ENCODE measurements around the gene MFSD2A.

The MFSD2A gene

GRCh38 chr1:39922251-39922688 lies 32.7 kb upstream of the MFSD2A start:
- Histone ChIP-seq H3K4me1 (ENCODE audit: control insufficient read depth, insufficient read depth, low read length) (peaks cover 9% of the 10 kb centered on the region), H3K36me3 (ENCODE audit: control insufficient read depth, insufficient read depth, low read length) (no peaks in the 10 kb centered on the region), H3K4me3 (ENCODE audit: insufficient read depth, low read depth, low read length) (no peak overlapping the region), H3K27me3 (ENCODE audit: control insufficient read depth, insufficient read depth, low read length, poor library complexity, severe bottlenecking) (peaks cover 31% of the 10 kb centered on the region), H3K9me3 (ENCODE audit: control insufficient read depth, low read length) (no peaks in the 10 kb centered on the region), H3K27ac (ENCODE audit: insufficient read depth, low read depth, low read length, poor library complexity, severe bottlenecking) (no peak overlapping the region)
- WGBS, 2 experiments, result 5% methylated on average over 25 of the region's 25 CpGs

- Histone ChIP-seq H3K27ac (ENCODE audit: insufficient read depth, low read depth, low read length, poor library complexity, severe bottlenecking) (no peak overlapping the region), H3K27me3 (ENCODE audit: control insufficient read depth, insufficient read depth, low read length, poor library complexity, severe bottlenecking) (peaks cover 31% of the 10 kb centered on the region), H3K36me3 (ENCODE audit: control insufficient read depth, insufficient read depth, low read length) (no peaks in the 10 kb centered on the region), H3K9me3 (ENCODE audit: control insufficient read depth, low read length) (no peaks in the 10 kb centered on the region), H3K4me1 (ENCODE audit: control insufficient read depth, insufficient read depth, low read length) (peaks cover 9% of the 10 kb centered on the region), H3K4me3 (ENCODE audit: insufficient read depth, low read depth, low read length) (no peak overlapping the region)
- 90 to 91% methylated on average over 2 of the region's 2 CpGs for WGBS, 2 experiments
These were observed 29.1 kb upstream of the MFSD2A start for GRCh38 chr1:39925721-39926342.

- Histone ChIP-seq H3K27me3 (ENCODE audit: control insufficient read depth, insufficient read depth, low read length, poor library complexity, severe bottlenecking) (peaks cover 27% of the 10 kb centered on the region), H3K27ac (ENCODE audit: insufficient read depth, low read depth, low read length, poor library complexity, severe bottlenecking) (no peak overlapping the region), H3K9me3 (ENCODE audit: control insufficient read depth, low read length) (no peaks in the 10 kb centered on the region), H3K36me3 (ENCODE audit: control insufficient read depth, insufficient read depth, low read length) (no peaks in the 10 kb centered on the region), H3K4me3 (ENCODE audit: insufficient read depth, low read depth, low read length) (no peak overlapping the region), H3K4me1 (ENCODE audit: control insufficient read depth, insufficient read depth, low read length) (peaks cover 9% of the 10 kb centered on the region)
- 75 to 77% methylated on average over 6 of the region's 6 CpGs for WGBS, 2 experiments
These were observed 28.6 kb upstream of the MFSD2A start for GRCh38 chr1:39926343-39926793.

DNA sequence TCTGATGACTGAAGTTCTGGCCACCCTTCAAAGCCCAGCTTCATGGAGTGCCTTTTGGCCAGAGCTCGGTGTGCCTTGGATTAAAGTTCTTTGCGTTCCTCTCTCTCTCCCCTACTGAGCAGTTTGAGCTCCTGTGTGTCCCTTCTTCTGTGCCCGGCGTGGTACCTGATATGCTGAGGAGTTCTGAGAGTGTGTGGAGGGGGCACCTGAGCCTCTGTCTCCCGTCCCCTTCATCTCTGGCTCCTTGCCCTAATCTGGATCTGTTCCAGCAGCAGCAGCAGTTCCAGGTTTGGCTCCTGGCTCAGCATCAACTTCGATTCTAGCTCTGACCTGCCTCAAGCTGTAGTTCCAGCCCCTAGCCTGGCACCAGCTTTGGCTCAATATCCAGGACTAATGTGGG lies 28.1 kb upstream of the MFSD2A start:
- peaks cover 9% of the 10 kb centered on the region for H3K4me1 ChIP-seq (ENCODE audit: control insufficient read depth, insufficient read depth, low read length)
- peaks cover 23% of the 10 kb centered on the region for H3K27me3 ChIP-seq (ENCODE audit: control insufficient read depth, insufficient read depth, low read length, poor library complexity, severe bottlenecking)
- H3K4me3 ChIP-seq (ENCODE audit: insufficient read depth, low read depth, low read length), result no peak overlapping the region
- no peaks in the 10 kb centered on the region for H3K9me3 ChIP-seq (ENCODE audit: control insufficient read depth, low read length)
- 76 to 82% methylated on average over 6 of the region's 6 CpGs for WGBS, 2 experiments
- no peak overlapping the region for H3K27ac ChIP-seq (ENCODE audit: insufficient read depth, low read depth, low read length, poor library complexity, severe bottlenecking)
- no peaks in the 10 kb centered on the region for H3K36me3 ChIP-seq (ENCODE audit: control insufficient read depth, insufficient read depth, low read length)

GRCh38 chr1:39927538-39927937 lies 27.4 kb upstream of the MFSD2A start:
- WGBS, 2 experiments, result 93 to 96% methylated on average over 3 of the region's 3 CpGs
- Histone ChIP-seq H3K27ac (ENCODE audit: insufficient read depth, low read depth, low read length, poor library complexity, severe bottlenecking) (no peak overlapping the region), H3K4me1 (ENCODE audit: control insufficient read depth, insufficient read depth, low read length) (peaks cover 5% of the 10 kb centered on the region), H3K27me3 (ENCODE audit: control insufficient read depth, insufficient read depth, low read length, poor library complexity, severe bottlenecking) (peaks cover 16% of the 10 kb centered on the region), H3K9me3 (ENCODE audit: control insufficient read depth, low read length) (no peaks in the 10 kb centered on the region), H3K4me3 (ENCODE audit: insufficient read depth, low read depth, low read length) (no peak overlapping the region), H3K36me3 (ENCODE audit: control insufficient read depth, insufficient read depth, low read length) (no peaks in the 10 kb centered on the region)

DNA sequence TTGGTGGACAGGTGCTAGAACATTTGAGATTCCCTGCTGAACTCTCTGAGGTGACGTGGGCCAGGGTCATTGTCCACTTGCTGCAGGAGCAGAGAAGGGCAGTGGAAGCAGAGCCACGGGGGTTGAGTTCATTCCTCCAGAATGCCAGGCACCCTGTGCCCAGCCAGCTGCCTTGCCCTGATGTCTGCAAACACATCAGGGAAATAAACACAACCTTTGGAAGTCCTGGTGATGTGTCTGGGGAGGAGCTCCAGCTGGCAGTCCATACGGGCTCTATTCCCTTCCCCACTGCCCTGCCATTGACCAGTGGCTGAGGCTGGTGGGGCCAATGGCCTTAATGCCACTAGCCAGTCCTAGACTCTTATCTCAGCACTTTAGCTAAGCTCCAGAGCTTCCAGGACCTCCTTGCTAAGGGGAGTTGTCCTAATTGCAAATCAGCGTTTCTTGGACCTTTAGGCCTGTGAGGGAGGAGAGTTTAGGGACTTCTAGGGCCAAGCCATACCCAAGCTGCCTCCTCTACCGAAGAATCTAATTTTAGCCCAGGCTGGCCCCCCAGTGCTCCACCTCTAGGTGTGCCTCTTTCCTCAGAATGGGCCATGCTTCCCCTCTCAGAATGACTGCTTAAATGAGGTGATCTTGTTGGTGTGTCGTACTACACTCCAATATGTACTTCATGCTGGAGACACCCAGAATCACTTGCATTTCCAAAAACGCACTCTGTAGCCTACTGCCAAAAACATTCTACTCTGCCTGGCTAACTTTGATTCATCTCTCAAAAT lies 25.9 kb upstream of the MFSD2A start:
- H3K36me3 ChIP-seq (ENCODE audit: control insufficient read depth, insufficient read depth, low read length), result no peaks in the 10 kb centered on the region
- no peaks in the 10 kb centered on the region for H3K9me3 ChIP-seq (ENCODE audit: control insufficient read depth, low read length)
- H3K4me1 ChIP-seq (ENCODE audit: control insufficient read depth, insufficient read depth, low read length), result peaks cover 3% of the 10 kb centered on the region
- no peak overlapping the region for H3K27ac ChIP-seq (ENCODE audit: insufficient read depth, low read depth, low read length, poor library complexity, severe bottlenecking)
- H3K27me3 ChIP-seq (ENCODE audit: control insufficient read depth, insufficient read depth, low read length, poor library complexity, severe bottlenecking), result peaks cover 3% of the 10 kb centered on the region
- WGBS, 2 experiments, result 76 to 79% methylated on average over 7 of the region's 7 CpGs
- H3K4me3 ChIP-seq (ENCODE audit: insufficient read depth, low read depth, low read length), result no peak overlapping the region

DNA sequence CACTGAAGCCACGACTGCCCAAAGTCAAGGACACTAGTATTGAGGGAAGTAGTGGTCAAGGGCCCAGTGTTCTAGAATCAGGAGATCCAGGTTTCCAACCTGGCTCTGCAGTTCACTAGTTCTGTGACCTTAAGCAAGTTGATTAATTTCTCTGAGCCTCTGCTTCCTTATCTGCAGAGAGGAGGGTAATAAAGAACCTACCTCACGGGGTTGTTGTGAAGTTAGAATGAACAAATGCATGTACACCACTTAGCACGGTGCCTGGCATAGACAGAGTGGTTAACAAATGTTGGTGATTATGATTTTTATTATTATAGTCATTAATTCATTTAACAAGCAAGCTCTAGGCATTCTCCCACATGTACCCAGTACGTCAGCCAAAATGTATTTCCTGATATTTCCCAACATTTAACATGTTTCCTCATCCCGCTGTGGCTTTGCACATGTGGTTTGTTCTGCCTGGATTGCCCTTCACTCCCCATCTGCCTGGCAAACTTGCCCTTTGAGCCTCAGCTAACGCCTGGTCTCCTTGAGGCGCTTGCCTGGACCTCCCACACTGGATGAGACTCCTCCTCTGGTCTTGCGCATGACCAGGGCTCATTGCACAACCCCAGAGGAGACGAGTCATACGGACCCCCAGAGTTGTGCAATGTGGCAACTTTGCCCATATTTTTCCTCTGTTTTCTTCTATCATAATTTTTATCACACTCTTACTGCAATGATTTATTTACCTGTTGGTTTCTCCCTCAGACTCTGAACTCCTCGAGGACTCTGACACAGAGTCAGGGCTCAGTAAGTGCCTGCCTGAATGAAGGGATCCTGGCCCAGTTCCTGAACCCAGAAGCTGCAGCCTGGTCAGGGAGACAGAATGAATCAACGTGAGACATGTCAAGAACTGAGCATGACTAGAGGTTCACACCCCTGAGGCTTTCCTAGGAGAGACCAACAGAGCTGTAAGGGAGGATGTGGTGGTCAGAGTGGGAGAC lies 20.7 kb upstream of the MFSD2A start:
- H3K9me3 ChIP-seq (ENCODE audit: control insufficient read depth, low read length), result no peaks in the 10 kb centered on the region
- WGBS, 2 experiments, result 88 to 92% methylated on average over 12 of the region's 12 CpGs
- no peaks in the 10 kb centered on the region for H3K4me1 ChIP-seq (ENCODE audit: control insufficient read depth, insufficient read depth, low read length)
- H3K27me3 ChIP-seq (ENCODE audit: control insufficient read depth, insufficient read depth, low read length, poor library complexity, severe bottlenecking), result no peaks in the 10 kb centered on the region
- H3K4me3 ChIP-seq (ENCODE audit: insufficient read depth, low read depth, low read length), result no peak overlapping the region
- H3K27ac ChIP-seq (ENCODE audit: insufficient read depth, low read depth, low read length, poor library complexity, severe bottlenecking), result no peak overlapping the region
- H3K36me3 ChIP-seq (ENCODE audit: control insufficient read depth, insufficient read depth, low read length), result no peaks in the 10 kb centered on the region

DNA sequence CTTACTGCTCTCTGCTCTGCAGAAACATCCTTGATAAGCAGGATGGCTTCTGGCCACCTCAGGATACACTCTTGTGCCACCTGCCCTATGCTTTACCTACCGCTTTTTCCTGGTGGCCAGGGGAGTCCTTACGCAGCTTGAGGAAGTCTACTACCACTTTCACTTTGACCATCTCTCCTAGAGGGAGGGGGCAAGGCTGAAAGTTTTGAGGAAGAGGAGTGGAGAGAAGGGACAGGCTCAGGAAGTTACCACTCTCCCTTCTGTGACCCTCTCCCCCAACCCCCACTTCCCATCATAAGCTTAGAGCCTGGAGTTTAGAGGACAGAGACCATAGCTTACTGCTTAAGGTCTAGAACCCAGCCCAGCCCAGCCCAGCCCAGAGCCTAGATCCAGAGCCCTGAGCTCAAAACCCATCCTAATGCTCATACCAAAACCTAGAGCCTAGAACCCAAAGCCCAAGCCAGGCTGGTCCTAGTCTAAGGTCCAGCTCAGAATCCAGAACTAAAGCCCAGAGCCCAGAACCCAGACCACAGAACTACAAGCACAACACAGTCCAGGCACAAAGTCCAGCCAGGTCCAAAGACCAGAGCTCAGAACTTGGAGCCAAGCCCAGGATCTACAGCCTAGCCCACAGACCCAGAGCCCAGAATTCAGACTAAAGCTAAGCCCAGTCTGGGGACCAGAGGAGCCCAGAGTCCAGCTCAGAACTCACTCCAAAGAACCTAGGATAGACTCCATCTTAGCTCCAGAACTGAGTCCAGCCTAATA lies 18.0 kb upstream of the MFSD2A start:
- H3K27me3 ChIP-seq (ENCODE audit: control insufficient read depth, insufficient read depth, low read length, poor library complexity, severe bottlenecking), result no peaks in the 10 kb centered on the region
- 90 to 97% methylated on average over 2 of the region's 2 CpGs for WGBS, 2 experiments
- no peaks in the 10 kb centered on the region for H3K9me3 ChIP-seq (ENCODE audit: control insufficient read depth, low read length)
- H3K36me3 ChIP-seq (ENCODE audit: control insufficient read depth, insufficient read depth, low read length), result no peaks in the 10 kb centered on the region
- H3K4me3 ChIP-seq (ENCODE audit: insufficient read depth, low read depth, low read length), result no peak overlapping the region
- no peaks in the 10 kb centered on the region for H3K4me1 ChIP-seq (ENCODE audit: control insufficient read depth, insufficient read depth, low read length)
- no peak overlapping the region for H3K27ac ChIP-seq (ENCODE audit: insufficient read depth, low read depth, low read length, poor library complexity, severe bottlenecking)

GRCh38 chr1:39938856-39939255 lies 16.1 kb upstream of the MFSD2A start:
- WGBS, 2 experiments, result 92 to 97% methylated on average over 8 of the region's 8 CpGs

More at GRCh38 chr1:39938856-39939255, 16.1 kb upstream of the MFSD2A start:
- Histone ChIP-seq H3K9me3 (ENCODE audit: control insufficient read depth, low read length) (no peaks in the 10 kb centered on the region), H3K36me3 (ENCODE audit: control insufficient read depth, insufficient read depth, low read length) (no peaks in the 10 kb centered on the region), H3K4me3 (ENCODE audit: insufficient read depth, low read depth, low read length) (no peak overlapping the region), H3K4me1 (ENCODE audit: control insufficient read depth, insufficient read depth, low read length) (no peaks in the 10 kb centered on the region), H3K27me3 (ENCODE audit: control insufficient read depth, insufficient read depth, low read length, poor library complexity, severe bottlenecking) (no peaks in the 10 kb centered on the region), H3K27ac (ENCODE audit: insufficient read depth, low read depth, low read length, poor library complexity, severe bottlenecking) (no peak overlapping the region)

Data from ectodermal cell (in vitro differentiated cells).